GM11168 (cell line): ENCODE data around the gene CLNK.

Experiments
- in situ Hi-C: fragments of 300-500 bp; cut with MboI; formaldehyde crosslinking; loops from one replicate; pipeline ENCODE4 v1.12.0; 2022; ENCODE audit warnings: low sequenced_read_pairs; ENCODE audit not compliant: unreplicated experiment

CLNK gene

DNA sequence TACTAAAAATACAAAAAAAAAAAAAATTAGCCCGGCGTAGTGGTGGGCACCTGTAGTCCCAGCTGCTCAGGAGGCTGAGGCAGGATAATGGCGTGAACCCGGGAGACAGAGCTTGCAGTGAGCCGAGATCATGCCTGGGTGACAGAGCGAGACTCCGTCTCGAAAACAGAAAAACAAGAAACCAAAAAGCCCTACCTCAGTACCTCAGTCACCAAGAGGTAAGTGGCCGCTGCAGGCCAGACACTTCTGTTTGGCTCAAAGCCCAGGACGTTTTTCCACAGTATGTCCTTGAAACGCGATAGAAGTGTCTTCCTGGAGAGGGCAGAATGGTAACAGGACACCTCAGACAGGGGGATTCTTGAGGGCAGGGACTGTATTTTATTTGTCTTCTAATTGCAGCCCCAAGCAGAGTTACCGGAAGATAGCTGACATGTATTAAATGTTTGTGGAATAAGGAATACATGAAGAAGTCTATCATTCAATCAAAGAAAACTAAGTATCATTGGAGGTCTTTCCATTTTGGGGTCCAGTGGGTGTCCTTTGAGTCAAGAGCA lies 63.6 kb downstream of the CLNK start:
- in situ Hi-C loops: loop anchor here (25.0 kb wide), 1 partner anchor 491 kb away; no protein-coding TSS in a partner anchor

- in situ Hi-C loops: loop anchor here (25.0 kb wide), 1 partner anchor 492 kb away; no protein-coding TSS in a partner anchor
Observed at GRCh38 chr4:10619855-10620254, 64.7 kb downstream of the CLNK start.

GRCh38 chr4:10619220-10619619 lies 65.3 kb downstream of the CLNK start:
- in situ Hi-C loops: loop anchor here (25.0 kb wide), 1 partner anchor 493 kb away; no protein-coding TSS in a partner anchor

DNA sequence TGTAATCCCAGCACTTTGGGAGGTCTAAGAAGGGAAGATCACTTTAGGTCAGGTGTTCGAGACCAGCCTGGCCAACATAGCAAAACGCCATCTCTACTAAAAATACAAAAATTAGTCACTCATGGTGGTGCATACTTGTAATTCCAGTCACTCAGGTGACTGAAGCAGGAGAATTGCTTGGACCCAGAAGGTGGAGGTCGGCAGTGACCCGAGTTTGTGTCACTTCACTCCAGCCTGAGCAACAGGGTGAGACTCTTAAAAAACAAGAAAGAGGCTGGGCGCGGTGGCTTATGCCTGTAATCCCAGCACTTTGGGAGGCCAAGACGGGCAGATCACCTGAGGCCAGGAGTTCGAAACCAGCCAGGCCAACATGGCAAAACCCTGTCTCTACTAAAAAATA lies 69.6 kb downstream of the CLNK start:
- in situ Hi-C loops: loop anchor here (25.0 kb wide), 1 partner anchor 497 kb away; no protein-coding TSS in a partner anchor

DNA sequence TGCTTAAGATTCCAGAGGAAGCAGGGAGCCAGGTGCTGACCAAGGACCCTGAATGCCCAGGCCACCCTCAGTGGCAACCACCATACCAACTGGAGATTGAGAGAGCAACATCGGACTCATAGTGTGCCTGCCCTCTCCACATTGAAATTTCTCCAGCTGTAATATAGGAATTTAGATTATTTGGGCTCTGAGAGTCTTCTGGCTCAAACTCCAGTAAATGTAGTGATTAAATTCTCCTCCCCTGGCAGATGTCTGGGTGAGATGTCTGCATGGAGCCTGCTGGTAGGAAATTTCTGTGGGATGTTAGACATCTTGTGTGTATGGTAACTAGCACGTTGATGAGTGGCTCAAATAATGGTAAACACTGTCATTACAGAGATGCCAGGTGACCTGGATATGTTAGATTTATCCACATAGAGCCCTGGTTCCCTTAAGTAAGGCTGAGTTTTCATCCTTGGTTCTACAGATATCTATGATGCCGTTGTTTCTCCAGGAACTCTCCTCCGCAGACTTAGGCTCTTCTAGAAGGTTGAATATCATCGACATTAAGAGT lies 70.6 kb downstream of the CLNK start:
- in situ Hi-C loops: loop anchor here (25.0 kb wide), 1 partner anchor 498 kb away; no protein-coding TSS in a partner anchor

DNA sequence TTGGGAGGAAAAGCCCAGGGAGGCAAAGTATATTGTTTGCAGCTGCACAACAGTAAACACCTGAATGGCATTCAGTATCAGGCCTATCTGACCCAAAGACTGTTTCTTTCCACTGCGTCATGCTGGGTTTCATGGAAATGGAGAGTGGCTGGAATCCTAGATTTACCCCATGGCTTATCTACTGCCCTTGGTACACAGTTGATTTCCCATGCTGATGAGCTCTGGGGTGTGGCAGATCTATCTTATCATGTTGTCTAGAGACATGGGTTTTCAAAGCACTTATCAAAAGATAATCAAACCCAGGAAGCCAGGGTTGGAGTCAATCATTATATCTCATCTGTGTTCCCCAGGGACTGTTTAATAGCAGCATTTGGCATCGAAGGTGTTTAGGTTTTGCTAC lies 72.1 kb downstream of the CLNK start:
- in situ Hi-C loops: loop anchor here (25.0 kb wide), 1 partner anchor 500 kb away; no protein-coding TSS in a partner anchor

GRCh38 chr4:10611673-10612072 lies 72.9 kb downstream of the CLNK start:
- in situ Hi-C loops: loop anchor here (25.0 kb wide), 1 partner anchor 501 kb away; no protein-coding TSS in a partner anchor

DNA sequence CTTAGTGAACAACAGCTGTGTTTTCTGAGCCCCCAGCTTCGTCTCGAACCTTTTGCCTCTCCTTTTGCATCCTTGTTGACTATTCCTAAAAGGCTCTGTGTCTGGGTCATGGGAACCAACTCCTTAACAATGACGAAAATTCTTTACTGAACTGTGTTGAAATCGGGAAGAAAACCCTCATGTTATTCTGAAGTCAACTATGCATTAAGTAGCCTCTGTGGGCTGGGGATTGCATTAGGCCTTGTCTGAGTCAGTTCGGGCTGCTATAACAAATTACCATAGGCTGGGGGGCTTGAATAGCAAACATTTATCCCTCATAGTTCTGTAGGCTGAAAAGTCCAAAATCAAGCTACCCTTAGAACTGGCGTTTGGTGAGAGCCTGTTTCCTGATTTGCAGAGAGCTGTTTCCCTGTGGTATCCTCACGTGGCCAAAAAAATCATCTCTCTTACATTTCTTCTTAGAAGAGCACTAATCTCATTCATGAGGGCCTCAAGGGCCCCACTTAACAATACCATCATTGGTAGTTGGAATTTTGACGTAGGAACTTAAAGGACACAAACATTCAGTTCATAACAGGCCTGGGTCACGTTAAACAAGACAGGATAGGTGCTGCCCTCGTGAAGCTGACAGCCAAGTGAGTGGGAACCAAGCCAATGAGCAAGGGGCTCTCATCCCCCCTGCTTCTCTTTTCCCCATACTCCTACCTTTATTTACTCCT lies 75.9 kb downstream of the CLNK start:
- in situ Hi-C loops: loop anchor here (25.0 kb wide), 1 partner anchor 504 kb away; no protein-coding TSS in a partner anchor

DNA sequence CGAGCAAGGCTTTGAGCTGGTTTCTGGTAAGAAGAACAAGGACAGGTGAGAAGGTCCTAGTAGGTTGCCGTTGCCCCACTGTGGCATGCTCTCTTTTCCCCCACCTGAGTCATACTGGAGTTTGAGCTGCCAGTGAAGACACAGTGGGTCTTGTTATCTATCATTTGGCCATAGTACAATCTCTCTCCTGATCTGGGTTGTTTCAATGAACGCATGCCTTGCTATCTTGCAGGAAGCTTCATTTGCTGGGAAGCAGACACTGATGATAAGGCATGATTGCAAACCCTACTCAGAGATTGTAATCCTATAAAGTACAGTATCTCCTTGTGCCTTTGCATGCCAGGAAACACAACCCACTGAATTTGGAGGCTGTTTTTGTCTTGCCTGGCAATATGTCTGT lies 77.4 kb downstream of the CLNK start:
- in situ Hi-C loops: loop anchor here (25.0 kb wide), 1 partner anchor 505 kb away; no protein-coding TSS in a partner anchor

DNA sequence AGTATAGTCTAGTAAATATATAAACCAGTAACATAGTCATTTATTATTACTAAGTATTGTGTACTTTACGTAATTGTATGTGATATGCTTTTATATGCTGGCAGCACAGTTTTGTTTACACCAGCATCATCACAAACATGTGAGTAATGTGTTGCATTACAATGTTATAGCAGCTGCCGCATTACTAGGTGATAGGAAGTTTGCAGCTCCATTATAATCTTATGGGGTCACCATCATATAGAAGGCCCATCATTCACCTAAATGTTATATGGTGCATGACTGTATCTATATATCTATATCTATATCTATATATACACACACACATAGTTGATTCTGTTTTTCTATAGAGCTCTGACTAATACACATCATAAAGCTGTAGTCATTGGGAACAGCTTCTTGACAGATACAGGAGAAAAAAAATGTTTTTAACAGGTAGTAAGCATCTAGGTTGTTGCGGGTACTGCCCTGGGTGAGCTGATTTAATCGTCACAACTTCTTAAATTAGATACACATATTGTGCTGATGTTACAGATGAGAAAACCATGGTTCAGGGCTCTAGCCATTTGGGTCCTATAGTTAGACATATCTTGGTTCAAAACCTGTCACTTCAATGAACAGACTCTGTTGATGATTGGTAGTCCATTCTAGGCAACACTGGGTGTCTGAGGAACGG lies 77.9 kb downstream of the CLNK start:
- in situ Hi-C loops: loop anchor here (25.0 kb wide), 1 partner anchor 506 kb away; no protein-coding TSS in a partner anchor

GRCh38 chr4:10605746-10606482 lies 78.7 kb downstream of the CLNK start:
- in situ Hi-C loops: loop anchor here (25.0 kb wide), 1 partner anchor 506 kb away; no protein-coding TSS in a partner anchor

- in situ Hi-C loops: loop anchor here (25.0 kb wide), 1 partner anchor 507 kb away; no protein-coding TSS in a partner anchor
Observed at GRCh38 chr4:10605031-10605430, 79.5 kb downstream of the CLNK start.

GRCh38 chr4:10599574-10599973 lies 85.0 kb downstream of the CLNK start:
- in situ Hi-C loops: no loop called here

- in situ Hi-C loops: no loop called here
Observed at GRCh38 chr4:10598829-10599228, 85.7 kb downstream of the CLNK start.

- in situ Hi-C loops: no loop called here
Observed at GRCh38 chr4:10596586-10597290, 87.8 kb downstream of the CLNK start.

DNA sequence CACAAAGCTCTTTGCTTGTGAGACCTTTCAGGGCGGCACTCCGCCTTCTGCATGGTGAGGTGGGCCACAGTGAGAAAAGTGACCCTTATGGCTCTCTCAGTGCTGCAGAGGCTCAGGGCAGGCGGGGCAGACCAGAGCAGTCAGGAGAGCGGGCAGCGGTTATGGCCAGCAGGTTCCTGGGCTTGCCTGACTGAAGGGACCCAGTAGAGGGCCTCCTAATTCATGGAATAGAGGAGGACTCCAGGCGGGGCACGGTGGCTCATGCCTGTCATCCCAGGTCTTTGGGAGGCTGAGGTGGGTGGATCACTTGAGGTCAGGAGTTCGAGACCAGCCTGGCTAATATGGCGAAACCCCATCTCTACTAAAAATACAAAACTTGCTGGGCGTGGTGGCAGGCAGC lies 91.4 kb downstream of the CLNK start:
- in situ Hi-C loops: no loop called here

- in situ Hi-C loops: no loop called here
Observed at GRCh38 chr4:10590896-10591295, 93.7 kb downstream of the CLNK start.

DNA sequence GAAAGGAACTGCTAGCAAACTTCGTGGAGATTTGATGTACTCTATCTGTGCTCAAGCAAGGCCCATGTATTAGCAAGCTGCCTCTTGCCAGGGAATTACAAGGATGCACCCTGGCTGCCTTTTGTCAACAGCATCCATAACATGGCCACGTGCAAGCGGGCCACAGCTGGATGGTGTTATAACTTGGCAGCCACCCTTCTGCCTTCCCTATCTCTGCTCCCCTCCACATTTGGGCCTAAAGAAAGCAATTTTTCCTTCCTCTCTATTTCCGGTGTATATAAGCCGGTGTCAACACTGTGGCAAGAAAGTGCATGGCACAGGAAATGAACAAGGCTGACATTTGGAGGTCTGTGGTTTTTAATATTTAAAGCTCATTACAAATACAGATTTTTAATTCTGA lies 94.8 kb downstream of the CLNK start:
- in situ Hi-C loops: loop anchor here (10.0 kb wide), 1 partner anchor 835 kb away; the partner anchor contains the start of gene HS3ST1

DNA sequence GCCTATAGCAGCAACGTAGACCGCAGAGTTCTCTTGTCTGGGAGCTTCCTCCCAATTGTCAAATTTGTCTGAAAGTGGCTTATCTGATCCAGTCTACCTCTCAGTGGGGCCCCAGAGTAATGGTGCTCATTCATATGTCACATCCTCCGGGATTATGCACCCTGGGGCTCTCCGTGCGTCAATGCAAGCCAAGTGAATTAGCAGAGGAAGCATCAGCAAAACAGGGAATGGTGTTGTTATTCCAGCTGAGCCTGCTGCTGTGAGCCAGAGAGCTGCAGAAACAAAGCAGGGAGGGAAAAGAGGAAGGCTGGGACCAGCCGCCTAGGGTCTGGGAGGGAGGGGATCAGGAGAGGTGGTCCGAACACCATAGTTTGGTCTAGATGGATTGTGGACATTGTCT lies 95.2 kb downstream of the CLNK start:
- in situ Hi-C loops: loop anchor here (10.0 kb wide), 1 partner anchor 835 kb away; the partner anchor contains the start of gene HS3ST1
